Measurements from ENCODE around the gene PIP4K2C.
"Not testable (repeated sequence)": the region's sequence is repeated elsewhere in the genome, so short reads cannot be mapped to it uniquely, and the experiment has no call there.

The PIP4K2C gene

GRCh38 chr12:57611108-57611826 is 20.3 kb downstream of the PIP4K2C start, which contains the start of gene ARHGEF25:
Gene ARHGEF25 (plus strand): TSS chr12:57611435. CDS start chr12:57611895, 460 bp downstream.
- peak; percentile 12 for DNase-seq

GRCh38 chr12:57611827-57612710 is 21.1 kb downstream of the PIP4K2C start:
- DNase-seq: no peak

GRCh38 chr12:57612711-57613426 is 21.9 kb downstream of the PIP4K2C start:
- no peak for DNase-seq

DNA sequence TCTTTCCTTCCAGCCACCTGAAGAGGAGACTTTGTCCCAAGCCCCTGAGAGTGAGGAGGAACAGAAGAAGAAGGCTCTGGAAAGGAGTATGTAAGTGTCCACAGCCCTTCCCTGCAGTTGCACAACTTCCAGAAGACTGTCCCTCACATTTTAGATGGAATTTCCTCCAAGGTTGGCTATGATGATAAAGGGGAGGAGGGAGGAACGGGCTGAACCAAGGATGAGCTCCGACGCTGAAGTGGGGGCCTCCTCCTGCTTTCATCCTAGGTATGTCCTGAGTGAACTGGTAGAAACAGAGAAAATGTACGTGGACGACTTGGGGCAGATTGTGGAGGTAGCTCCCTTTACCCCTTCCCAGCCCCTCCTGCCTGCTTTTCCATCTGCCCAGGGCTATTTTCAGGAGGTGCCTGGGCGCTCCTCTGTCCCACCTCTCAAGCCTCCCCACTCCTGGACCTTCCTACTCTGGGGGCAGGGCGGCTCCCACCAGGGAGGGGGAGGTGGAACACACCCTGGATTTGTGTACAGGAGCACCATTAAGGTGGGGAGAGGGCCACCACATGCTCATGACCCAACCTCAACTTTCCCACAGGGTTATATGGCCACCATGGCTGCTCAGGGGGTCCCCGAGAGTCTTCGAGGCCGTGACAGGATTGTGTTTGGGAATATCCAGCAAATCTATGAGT is 22.6 kb downstream of the PIP4K2C start:
- no peak for DNase-seq

- no peak for DNase-seq
Measured at GRCh38 chr12:57614178-57614947, 23.4 kb downstream of the PIP4K2C start.

DNA sequence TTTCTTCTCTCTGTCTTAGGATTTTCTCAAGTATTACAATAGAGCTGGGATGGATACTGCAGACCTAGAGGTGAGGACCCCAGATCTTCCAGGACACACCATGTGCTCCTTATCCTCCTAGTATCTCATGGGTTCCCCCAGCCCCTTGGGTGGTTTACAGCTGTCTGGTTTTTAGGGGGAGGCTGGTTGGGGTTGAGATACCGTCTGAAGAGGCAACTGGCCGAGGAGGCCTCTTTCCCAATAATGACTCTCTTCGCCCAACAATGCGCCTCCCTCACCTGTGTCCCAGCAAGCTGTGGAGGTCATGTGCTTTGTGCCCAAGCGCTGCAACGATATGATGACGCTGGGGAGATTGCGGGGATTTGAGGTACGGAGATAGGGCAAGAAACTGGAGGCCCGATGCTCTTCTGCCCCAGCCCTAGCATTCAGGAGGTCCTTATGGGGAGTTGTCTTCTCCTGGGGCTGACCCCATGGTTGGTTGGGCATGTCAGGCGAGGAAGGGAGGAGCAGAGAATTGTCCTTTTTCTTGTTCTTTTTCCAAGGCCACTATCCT is 24.0 kb downstream of the PIP4K2C start:
- DNase-seq: no peak

- no peak for DNase-seq
Measured at GRCh38 chr12:57615637-57616036, 24.6 kb downstream of the PIP4K2C start.

- DNase-seq: no peak
Measured at GRCh38 chr12:57616383-57617101, 25.6 kb downstream of the PIP4K2C start.

DNA sequence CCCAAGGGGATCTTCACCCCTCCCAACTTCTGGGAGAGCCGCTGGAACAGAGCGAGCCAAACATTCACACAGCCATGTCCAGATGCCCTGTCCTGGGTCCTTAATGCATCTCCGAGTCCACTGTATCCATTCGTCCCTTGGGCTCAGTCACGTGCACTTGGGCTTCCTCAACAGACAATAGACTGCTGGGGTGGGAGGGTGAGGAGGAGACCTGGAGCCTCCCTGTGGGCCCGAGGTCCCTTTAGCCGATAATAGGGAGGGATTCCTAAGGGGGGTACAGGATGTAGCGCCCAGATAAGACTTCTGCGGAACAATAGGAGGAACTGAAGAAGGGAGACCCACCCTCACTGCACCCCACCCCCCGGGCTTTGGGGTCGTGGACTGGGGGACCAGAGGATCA is 26.9 kb downstream of the PIP4K2C start:
- no peak for DNase-seq

DNA sequence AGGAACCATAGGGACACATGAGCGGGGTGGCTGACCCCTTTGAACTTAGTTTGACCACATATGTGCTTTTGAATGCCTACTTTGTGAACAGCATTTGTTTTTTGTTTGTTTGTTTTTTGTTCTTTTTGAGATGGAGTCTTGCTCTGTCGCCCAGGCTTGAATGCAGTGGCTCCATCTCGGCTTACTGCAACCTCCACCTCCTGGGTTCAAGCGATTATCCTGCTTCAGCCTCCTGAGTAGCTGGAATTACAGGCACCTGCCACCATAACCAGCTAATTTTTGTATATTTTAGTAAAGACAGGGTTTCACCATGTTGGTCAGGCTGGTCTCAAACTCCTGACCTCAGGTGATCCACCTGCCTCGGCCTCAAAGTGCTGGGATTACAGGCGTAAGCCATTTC is 27.4 kb downstream of the PIP4K2C start:
- DNase-seq: not testable (repeated sequence)

- DNase-seq: no peak
Measured at GRCh38 chr12:57618966-57619433, 28.0 kb downstream of the PIP4K2C start.

GRCh38 chr12:57619434-57620244 is 28.6 kb downstream of the PIP4K2C start:
- no peak for DNase-seq

GRCh38 chr12:57620245-57620935 is 29.4 kb downstream of the PIP4K2C start:
- DNase-seq: no peak

DNA sequence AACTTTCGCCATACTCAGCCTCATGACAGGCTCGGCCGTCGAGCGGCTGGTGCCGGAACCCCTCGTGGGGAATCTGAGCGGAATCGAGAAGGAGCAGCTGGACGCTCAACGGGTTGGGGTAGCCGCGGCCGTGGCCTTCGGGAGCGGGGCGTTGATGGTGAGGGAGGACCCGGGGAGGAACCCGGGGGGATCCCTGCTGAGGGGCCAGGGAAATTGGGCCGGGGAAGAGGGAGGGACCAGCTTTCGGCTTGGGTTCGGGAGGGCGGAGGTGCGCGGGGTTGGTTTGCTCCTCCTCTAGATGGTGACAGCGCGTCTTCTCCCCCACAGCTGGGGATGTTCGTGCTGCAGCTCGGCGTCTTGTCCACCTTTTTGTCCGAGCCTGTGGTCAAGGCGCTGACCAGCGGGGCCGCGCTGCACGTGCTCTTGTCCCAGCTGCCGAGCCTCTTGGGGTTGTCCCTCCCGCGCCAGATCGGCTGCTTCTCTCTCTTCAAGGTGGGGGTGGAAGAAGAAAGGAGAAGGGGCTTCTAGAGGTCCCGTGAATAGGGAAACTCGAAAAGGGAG is 30.0 kb downstream of the PIP4K2C start:
- no peak for DNase-seq

- peak; percentile 13 for DNase-seq
Measured at GRCh38 chr12:57621497-57622292, 30.7 kb downstream of the PIP4K2C start.

DNA sequence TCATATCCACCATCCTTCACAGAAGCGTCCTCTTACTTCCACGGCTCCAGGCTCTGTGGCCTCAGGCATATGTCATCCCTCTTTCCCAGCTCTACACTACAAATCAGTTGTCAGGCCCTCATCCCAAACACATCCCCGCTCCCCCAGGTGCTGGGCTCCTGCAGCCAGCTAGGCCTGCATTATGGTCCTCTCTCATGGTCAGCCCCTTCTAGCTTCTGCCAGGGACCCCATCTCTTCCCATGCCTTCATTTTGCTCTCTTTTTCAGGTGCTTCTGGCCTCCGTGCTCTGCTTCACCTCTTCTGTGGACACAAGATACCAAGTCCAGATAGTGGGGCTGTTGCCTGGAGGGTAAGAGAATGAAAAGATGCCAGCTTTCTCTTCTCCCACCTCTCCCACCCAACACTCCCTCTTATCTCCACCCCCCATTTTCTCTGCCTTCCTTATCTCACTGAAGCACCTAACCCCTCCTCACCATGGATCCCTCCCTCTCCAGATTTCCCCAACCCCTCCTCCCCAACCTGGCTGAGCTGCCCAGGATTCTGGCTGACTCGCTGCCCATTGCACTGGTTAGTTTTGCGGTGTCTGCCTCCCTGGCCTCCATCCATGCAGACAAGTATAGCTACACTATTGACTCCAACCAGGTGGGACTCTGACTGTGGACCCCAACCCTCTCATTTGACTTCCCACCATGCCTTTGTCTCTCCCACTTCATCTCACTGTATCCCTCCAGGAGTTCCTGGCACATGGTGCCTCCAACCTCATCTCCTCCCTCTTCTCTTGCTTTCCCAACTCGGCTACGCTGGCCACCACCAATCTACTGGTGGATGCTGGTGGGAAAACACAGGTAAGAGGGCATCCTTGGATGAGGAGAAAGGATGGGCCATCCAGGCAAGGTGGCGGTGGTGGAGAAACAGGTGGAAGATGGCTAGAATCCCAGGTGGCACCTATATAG is 31.6 kb downstream of the PIP4K2C start:
- DNase-seq: no peak

- DNase-seq: no peak
Measured at GRCh38 chr12:57623385-57623784, 32.4 kb downstream of the PIP4K2C start.
